Mammary epithelial cell (primary cell): ENCODE measurements around the gene PCBD2.

Experiments
- CTCF ChIP-seq, 2 donors: IDR thresholded peaks in 1 of 2; conservative IDR thresholded peaks in 1 of 2; 2 replicates each; pipeline ENCODE4 v1.5.1; 2011 to 2012; ENCODE audit warnings: inconsistent platforms in 2 of 2, low read length in 2 of 2, mild to moderate bottlenecking in 2 of 2, control low read depth in 1 of 2, low read depth in 1 of 2; ENCODE audit not compliant: insufficient read depth in 1 of 2; ENCODE audit errors: extremely low read depth in 1 of 2
- EZH2 ChIP-seq: IDR thresholded peaks from 2 replicates; pipeline ENCODE4 v1.6.1; 2012; ENCODE audit warnings: low read length, inconsistent platforms, borderline replicate concordance

DNA sequence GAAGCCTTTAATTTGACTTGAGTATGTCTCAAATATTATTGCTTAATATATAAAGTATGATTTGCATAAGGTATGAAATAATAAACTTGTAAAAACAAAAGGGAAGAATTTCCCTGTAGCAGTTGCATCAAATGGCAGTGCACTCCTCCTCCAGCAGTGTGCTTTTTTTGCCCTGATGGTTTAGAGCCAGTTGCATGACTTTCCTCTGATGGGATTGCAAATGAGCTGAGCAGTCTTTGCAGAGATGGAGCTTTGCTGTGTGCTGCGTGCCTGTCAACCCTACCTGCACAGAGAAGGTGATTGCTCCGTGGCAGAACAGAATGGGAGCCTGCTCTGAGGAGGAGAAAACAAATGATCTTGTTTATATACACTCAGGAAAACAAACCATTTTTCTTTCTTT lies 40.1 kb downstream of the PCBD2 start:
- TF ChIP-seq CTCF (conservative IDR thresholded peaks at IDR 0.05 in 1 of 2, IDR thresholded peaks at IDR 0.05 in 1 of 2; ENCODE audit: extremely low read depth in 1 of 2, insufficient read depth in 1 of 2, low read depth in 1 of 2, low read length in 2 of 2) (no peak), EZH2 (no peak)
